ENCODE measurements around the gene RAD51B. TPM values are rescaled to one million over a fixed set of nuclear protein-coding genes. Genes with fewer than 3 reads are reported as not detected.

The RAD51B gene
- total RNA-seq, 1 experiment from 2014 or later, result 14.2 TPM

DNA sequence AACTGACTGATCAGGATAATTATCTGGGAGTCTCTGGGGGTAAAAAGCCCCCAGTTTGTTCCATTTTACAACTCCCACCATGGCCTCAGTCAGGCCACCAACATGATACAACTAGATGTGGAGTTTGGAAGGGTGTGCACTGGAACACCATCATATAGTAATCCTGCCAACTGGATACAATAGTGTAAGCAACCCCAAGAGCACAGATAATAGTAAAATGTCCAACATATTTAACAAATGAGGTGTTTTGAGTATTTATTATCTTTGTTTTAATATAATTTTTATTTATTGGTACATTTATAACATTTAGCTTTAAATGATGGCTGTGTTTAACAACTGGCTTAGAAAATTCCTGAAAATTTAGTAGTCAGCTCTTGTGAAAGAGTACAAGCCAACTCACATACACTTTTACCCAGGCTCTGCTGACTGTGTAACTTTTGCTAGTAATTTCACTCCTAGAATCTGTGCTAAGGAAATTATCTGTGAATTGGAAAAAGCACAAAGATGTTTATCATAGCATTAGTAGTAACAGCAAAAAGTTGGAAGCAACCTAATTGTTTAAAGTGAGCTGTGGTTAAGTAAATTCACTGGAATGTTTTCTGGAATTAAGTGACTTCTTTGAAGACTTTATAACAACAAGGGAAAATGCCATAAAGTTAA is 196.8 kb downstream of the RAD51B start (continued):
- TF ChIP-seq, protein P1, sequence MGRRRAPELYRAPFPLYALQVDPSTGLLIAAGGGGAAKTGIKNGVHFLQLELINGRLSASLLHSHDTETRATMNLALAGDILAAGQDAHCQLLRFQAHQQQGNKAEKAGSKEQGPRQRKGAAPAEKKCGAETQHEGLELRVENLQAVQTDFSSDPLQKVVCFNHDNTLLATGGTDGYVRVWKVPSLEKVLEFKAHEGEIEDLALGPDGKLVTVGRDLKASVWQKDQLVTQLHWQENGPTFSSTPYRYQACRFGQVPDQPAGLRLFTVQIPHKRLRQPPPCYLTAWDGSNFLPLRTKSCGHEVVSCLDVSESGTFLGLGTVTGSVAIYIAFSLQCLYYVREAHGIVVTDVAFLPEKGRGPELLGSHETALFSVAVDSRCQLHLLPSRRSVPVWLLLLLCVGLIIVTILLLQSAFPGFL (CRISPR knock-in tag; IDR thresholded peaks at IDR 0.05; ENCODE audit: borderline replicate concordance), result no peak
- TF ChIP-seq JAZF1 (CRISPR knock-in tag; IDR thresholded peaks at IDR 0.05) (no peak), TEAD1 (CRISPR knock-in tag; IDR thresholded peaks at IDR 0.05) (no peak), ZNF121 (CRISPR knock-in tag; IDR thresholded peaks at IDR 0.05) (no peak), ZBTB43 (CRISPR knock-in tag; IDR thresholded peaks at IDR 0.05) (no peak)

GRCh38 chr14:68018598-68018997 is 199.0 kb downstream of the RAD51B start:
- H3K4me3 Mint-ChIP-seq, result no peak overlapping the region
- peaks cover 36% of the 10 kb centered on the region for H3K9me3 Mint-ChIP-seq
- ChIA-PET CTCF (no interaction called here), POLR2A (interaction anchor here (0.6 kb wide), 1 partner anchor 14 kb away, joined by 4 read pairs; no protein-coding TSS in a partner anchor)
- no peaks in the 10 kb centered on the region for H3K27me3 Mint-ChIP-seq (ENCODE audit: low read depth)
- ATAC-seq, result no peak
- no peak overlapping the region for H3K27ac Mint-ChIP-seq
- H3K36me3 Mint-ChIP-seq, result peaks cover 19% of the 10 kb centered on the region
- peaks cover 14% of the 10 kb centered on the region for H3K4me1 Mint-ChIP-seq
- no peak for DNase-seq (ENCODE audit: low spot score)
- TF ChIP-seq NFE2L1 (CRISPR knock-in tag; IDR thresholded peaks at IDR 0.05) (no peak), ZNF416 (CRISPR knock-in tag; IDR thresholded peaks at IDR 0.05) (no peak)
- TF ChIP-seq, protein P2, sequence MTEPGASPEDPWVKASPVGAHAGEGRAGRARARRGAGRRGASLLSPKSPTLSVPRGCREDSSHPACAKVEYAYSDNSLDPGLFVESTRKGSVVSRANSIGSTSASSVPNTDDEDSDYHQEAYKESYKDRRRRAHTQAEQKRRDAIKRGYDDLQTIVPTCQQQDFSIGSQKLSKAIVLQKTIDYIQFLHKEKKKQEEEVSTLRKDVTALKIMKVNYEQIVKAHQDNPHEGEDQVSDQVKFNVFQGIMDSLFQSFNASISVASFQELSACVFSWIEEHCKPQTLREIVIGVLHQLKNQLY (CRISPR knock-in tag; IDR thresholded peaks at IDR 0.05), result no peak

DNA sequence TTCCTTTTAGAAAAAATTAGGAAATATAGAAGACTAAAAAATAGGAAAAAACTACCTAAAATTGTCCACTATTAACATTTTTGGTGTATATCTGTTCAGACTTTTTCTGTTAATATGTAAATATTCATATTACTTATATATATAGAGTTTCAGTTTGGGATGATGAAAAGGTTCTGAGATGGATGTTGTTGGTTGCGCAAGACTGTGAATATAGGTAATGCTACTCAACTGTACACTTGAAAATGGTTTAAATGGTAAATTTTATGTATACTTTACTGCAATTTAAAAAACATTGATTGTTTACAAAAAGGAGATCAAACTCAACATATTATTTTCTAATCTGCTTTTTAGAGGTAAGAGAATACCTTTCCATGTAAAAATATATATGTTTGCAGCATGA is 200.9 kb downstream of the RAD51B start:
- ATAC-seq (no peak), DNase-seq (ENCODE audit: low spot score) (no peak)
- Mint-ChIP-seq H3K36me3 (peaks cover 12% of the 10 kb centered on the region), H3K4me1 (peaks cover 15% of the 10 kb centered on the region), H3K9me3 (peaks cover 28% of the 10 kb centered on the region), H3K27me3 (ENCODE audit: low read depth) (no peaks in the 10 kb centered on the region), H3K27ac (no peak overlapping the region), H3K4me3 (no peak overlapping the region)
- POLR2A ChIA-PET, result no interaction called here
- CTCF ChIA-PET, result no interaction called here
- TF ChIP-seq, protein P1 (CRISPR knock-in tag; IDR thresholded peaks at IDR 0.05; ENCODE audit: borderline replicate concordance), result no peak
- TF ChIP-seq EMX1 (CRISPR knock-in tag; IDR thresholded peaks at IDR 0.05), result no peak
- no peak for TF ChIP-seq PRRX2 (CRISPR knock-in tag; IDR thresholded peaks at IDR 0.05)
- no peak for TF ChIP-seq SMAD4 (CRISPR knock-in tag; IDR thresholded peaks at IDR 0.05)
- no peak for TF ChIP-seq KAT7 (CRISPR knock-in tag; IDR thresholded peaks at IDR 0.05; ENCODE audit: borderline replicate concordance)
- TF ChIP-seq ZNF219 (CRISPR knock-in tag; IDR thresholded peaks at IDR 0.05; ENCODE audit: borderline replicate concordance), result no peak

DNA sequence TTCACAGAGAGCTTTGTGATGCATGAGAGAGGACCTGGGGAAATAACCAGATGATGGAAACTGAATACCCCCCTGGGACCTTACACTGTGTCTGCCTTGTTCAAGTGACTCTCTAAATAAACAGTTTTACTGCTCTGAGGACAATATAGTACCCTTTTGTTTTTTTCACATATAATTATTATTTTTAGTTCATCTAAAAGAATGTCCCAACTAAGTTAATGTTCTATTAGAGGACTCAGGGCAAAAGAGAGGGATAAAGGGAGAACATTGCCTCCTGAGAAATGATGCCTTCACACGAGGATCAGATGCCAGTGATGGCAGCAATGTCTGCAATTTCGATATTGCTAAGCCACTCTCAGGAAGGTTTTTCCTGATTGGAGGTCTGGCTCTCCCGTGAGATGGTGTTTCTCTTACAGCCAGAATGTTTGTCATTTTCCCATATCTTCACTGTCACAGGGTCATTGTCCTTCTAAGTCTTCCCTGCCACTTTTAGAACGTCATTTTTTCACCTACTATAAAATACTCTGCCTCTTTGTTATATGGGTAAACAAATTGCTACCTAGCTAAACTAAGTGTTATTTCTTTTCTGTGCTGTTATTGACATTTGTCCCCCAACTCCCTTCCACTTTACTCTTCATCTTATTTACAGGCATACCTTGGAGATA is 201.6 kb downstream of the RAD51B start:
- Mint-ChIP-seq H3K4me3 (no peak overlapping the region), H3K4me1 (peaks cover 21% of the 10 kb centered on the region), H3K27me3 (ENCODE audit: low read depth) (no peaks in the 10 kb centered on the region), H3K9me3 (peaks cover 22% of the 10 kb centered on the region), H3K36me3 (peaks cover 7% of the 10 kb centered on the region; the same call in 1 of the 2 replicates), H3K27ac (no peak overlapping the region; the same call in 1 of the 2 replicates)
- ChIA-PET POLR2A (no interaction called here), CTCF (no interaction called here)
- ATAC-seq, result no peak; the same call in 1 of the 2 replicates
- DNase-seq (ENCODE audit: low spot score), result no peak
- no peak for TF ChIP-seq ATF6 (CRISPR knock-in tag; IDR thresholded peaks at IDR 0.05)
- TF ChIP-seq FOXK1 (CRISPR knock-in tag; IDR thresholded peaks at IDR 0.05), result no peak
- TF ChIP-seq, protein P3, sequence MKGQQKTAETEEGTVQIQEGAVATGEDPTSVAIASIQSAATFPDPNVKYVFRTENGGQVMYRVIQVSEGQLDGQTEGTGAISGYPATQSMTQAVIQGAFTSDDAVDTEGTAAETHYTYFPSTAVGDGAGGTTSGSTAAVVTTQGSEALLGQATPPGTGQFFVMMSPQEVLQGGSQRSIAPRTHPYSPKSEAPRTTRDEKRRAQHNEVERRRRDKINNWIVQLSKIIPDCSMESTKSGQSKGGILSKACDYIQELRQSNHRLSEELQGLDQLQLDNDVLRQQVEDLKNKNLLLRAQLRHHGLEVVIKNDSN (CRISPR knock-in tag; IDR thresholded peaks at IDR 0.05), result no peak
- TF ChIP-seq AFF4 (CRISPR knock-in tag; IDR thresholded peaks at IDR 0.05; ENCODE audit: borderline replicate concordance), result no peak
- no peak for TF ChIP-seq MXD4 (CRISPR knock-in tag; IDR thresholded peaks at IDR 0.05; ENCODE audit: borderline replicate concordance)
